NCI-H526 treated with DMSO at 0.1 percent for 48 hours (cell line): ENCODE results near the gene RIN3.

ENCODE experiments used
- DNase-seq: peaks from one replicate; lab custom pipeline; 2025; lab: John Stamatoyannopoulos, UW

RIN3 gene

GRCh38 chr14:92646952-92647796 is 133.6 kb downstream of the RIN3 start:
- DNase-seq = no peak

- DNase-seq = no peak
Observed at GRCh38 chr14:92647797-92648279, 134.3 kb downstream of the RIN3 start.

- DNase-seq = no peak
Observed at GRCh38 chr14:92649066-92649465, 135.5 kb downstream of the RIN3 start.

- no peak for DNase-seq
Observed at GRCh38 chr14:92649934-92650545, 136.5 kb downstream of the RIN3 start.

- DNase-seq = no peak
Observed at GRCh38 chr14:92650581-92651105, 137.1 kb downstream of the RIN3 start.

- DNase-seq = no peak
Observed at GRCh38 chr14:92651106-92651757, 137.7 kb downstream of the RIN3 start.

GRCh38 chr14:92651758-92652406 is 138.3 kb downstream of the RIN3 start:
- no peak for DNase-seq

GRCh38 chr14:92652413-92653151 is 139.0 kb downstream of the RIN3 start:
- DNase-seq = no peak

- no peak for DNase-seq
Observed at GRCh38 chr14:92653162-92653651, 139.6 kb downstream of the RIN3 start.

GRCh38 chr14:92654239-92654901 is 140.8 kb downstream of the RIN3 start:
- no peak for DNase-seq

- DNase-seq = no peak
Observed at GRCh38 chr14:92655419-92656201, 142.0 kb downstream of the RIN3 start.

GRCh38 chr14:92656306-92657081 is 142.9 kb downstream of the RIN3 start:
- no peak for DNase-seq

GRCh38 chr14:92657457-92658142 is 144.0 kb downstream of the RIN3 start:
- no peak for DNase-seq

- no peak for DNase-seq
Observed at GRCh38 chr14:92658160-92658559, 144.6 kb downstream of the RIN3 start.

- DNase-seq = no peak
Observed at GRCh38 chr14:92658684-92659083, 145.1 kb downstream of the RIN3 start.

- no peak for DNase-seq
Observed at GRCh38 chr14:92659765-92660561, 146.4 kb downstream of the RIN3 start.

GRCh38 chr14:92660571-92660970 is 147.0 kb downstream of the RIN3 start:
- no peak for DNase-seq

- DNase-seq = no peak
Observed at GRCh38 chr14:92663049-92663448, 149.5 kb downstream of the RIN3 start.
